ENCODE measurements around the gene WASF2.
"Not testable (repeated sequence)": the region's sequence is repeated elsewhere in the genome, so short reads cannot be mapped to it uniquely, and the experiment has no call there.

Gene WASF2

DNA sequence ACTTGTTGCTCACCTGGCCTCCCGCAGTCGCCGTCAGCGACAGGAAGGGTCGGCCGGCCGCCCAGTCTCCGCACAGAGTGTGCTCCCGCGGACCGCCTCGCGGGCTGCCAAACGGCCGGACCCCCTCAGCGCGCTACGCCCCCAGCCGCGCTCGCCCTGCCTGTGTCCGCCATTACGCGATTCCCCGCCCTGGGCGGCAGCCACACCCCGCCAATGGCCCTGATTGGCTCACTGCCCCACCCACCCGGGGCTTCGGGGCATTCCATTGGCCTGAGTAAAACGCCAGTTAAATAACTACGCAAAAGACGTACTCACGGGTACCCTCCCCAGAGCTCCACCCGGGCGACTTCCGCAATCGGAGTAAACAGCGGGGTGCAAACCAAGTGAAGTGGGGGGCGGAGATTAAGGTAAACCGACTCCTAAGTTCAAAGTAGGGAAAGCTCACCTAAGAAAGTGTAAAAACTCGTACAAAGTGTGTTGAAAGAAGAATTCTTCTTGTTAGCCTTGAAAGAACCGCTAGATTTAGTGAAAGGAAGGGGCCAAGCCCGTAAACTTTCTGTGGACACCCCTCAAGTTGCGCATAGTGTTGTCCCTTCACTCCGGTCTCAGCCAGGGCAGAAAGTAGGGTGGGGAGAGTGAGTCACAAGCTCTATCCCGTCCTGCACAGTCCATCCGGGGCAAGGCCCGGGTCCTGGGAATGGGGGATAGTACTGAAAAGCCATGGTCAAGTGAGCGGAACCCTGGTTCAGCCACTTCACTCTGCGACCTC is at the start of gene WASF2:
Gene WASF2 (minus strand): TSS at position 195 of the 769 bp plus-strand sequence. CDS start 61,277 bp downstream, outside the sequence.
- TF ChIP-seq CTCF (IDR thresholded peaks at IDR 0.05; ENCODE audit: control insufficient read depth, extremely low read depth, insufficient read depth) = no peak
- DNase-seq (ENCODE audit: low read depth) = peak; percentile 87

GRCh38 chr1:27538793-27539192 is 48.8 kb upstream of the WASF2 start:
- TF ChIP-seq CTCF (IDR thresholded peaks at IDR 0.05; ENCODE audit: control insufficient read depth, extremely low read depth, insufficient read depth) = no peak
- no peak for DNase-seq (ENCODE audit: low read depth)
- H3K4me3 ChIP-seq (ENCODE audit: low read depth, low read length) = no peak overlapping the region

More for the DNA sequence above, at the start of gene WASF2:
- peak within 1 kb of the TSS; percentile 98 for H3K4me3 ChIP-seq (ENCODE audit: low read depth, low read length)

- H3K4me3 ChIP-seq (ENCODE audit: low read depth, low read length); DNase-seq (ENCODE audit: low read depth): not testable (repeated sequence)
Measured at GRCh38 chr1:27538305-27538676, 48.3 kb upstream of the WASF2 start.

DNA sequence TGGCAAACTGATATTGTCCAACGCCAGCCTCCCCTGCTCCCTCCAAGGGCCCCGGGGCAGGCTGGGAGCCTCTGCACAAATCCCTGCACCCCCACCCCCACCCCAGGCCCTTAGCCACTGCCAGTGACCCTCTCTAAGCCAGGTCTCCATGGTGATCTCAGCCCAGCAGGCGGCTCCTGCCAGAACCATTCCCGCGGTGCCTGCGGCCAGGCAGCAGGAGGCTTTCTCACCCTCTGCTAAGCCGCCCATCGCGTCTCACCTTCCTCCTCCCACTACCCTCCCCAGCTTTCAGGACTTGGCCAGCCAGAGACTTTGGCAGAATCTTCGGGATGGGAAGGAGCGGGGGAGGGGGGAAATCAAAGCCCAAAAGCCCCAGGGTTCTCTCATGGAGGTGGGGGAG is 46.8 kb upstream of the WASF2 start:
- no peak for DNase-seq (ENCODE audit: low read depth)
- no peak overlapping the region for H3K4me3 ChIP-seq (ENCODE audit: low read depth, low read length)
- TF ChIP-seq CTCF (IDR thresholded peaks at IDR 0.05; ENCODE audit: control insufficient read depth, extremely low read depth, insufficient read depth) = no peak

- no peak for DNase-seq (ENCODE audit: low read depth)
- H3K4me3 ChIP-seq (ENCODE audit: low read depth, low read length) = no peak overlapping the region
- TF ChIP-seq CTCF (IDR thresholded peaks at IDR 0.05; ENCODE audit: control insufficient read depth, extremely low read depth, insufficient read depth) = no peak
Measured at GRCh38 chr1:27536010-27536757, 46.2 kb upstream of the WASF2 start.

DNA sequence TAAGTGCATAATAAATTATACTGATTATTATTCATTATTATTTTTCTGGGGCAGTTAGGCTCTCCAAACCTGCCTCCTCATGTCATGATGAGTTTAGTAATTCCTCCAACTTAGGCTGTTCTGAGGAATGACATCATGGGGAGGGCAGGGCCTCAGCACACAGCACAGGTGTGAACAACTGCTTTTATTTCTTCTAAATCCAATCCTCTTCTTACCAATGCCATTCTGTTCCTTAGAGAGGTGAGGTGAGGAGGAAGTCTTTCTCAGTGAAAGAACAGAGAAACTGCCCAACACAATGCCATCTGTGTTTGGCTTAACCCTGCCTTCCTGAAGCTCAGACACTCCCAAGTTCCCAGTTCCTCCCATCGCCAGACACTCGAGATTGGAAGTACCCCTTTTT is 45.4 kb upstream of the WASF2 start:
- DNase-seq (ENCODE audit: low read depth) = no peak
- H3K4me3 ChIP-seq (ENCODE audit: low read depth, low read length) = no peak overlapping the region
- TF ChIP-seq CTCF (IDR thresholded peaks at IDR 0.05; ENCODE audit: control insufficient read depth, extremely low read depth, insufficient read depth) = no peak

- no peak for TF ChIP-seq CTCF (IDR thresholded peaks at IDR 0.05; ENCODE audit: control insufficient read depth, extremely low read depth, insufficient read depth)
- no peak for DNase-seq (ENCODE audit: low read depth)
- no peak overlapping the region for H3K4me3 ChIP-seq (ENCODE audit: low read depth, low read length)
Measured at GRCh38 chr1:27531959-27532685, 42.2 kb upstream of the WASF2 start.

Data from LNCaP clone FGC (cell line).